ENCODE results near the gene MACROD1. TPM values are rescaled to one million over a fixed set of nuclear protein-coding genes. Genes with fewer than 3 reads are reported as not detected.

Gene MACROD1
- total RNA-seq, 4 donors from 2014 or later, result 28.8 to 70.7 (median 33.7) TPM

GRCh38 chr11:64129403-64129802 lies 36.5 kb downstream of the MACROD1 start:
- Histone ChIP-seq H3K27ac (replicated peaks in 1 of 4) (no peak overlapping the region), H3K4me1 (peaks cover 0 to 12% (median 5%) of the 10 kb centered on the region in 4 donors), H3K9me3 (no peaks in the 10 kb centered on the region), H3K27me3 (no peaks in the 10 kb centered on the region), H3K36me3 (no peaks in the 10 kb centered on the region), H3K4me3 (no peak overlapping the region)
- intact Hi-C loops (cut with DNase I), result no loop called here
- no peak for DNase-seq (ENCODE audit: extremely low spot score)
- TF ChIP-seq POLR2A (IDR thresholded peaks at IDR 0.05; ENCODE audit: low read depth) (no peak), CTCF (IDR thresholded peaks at IDR 0.05) (no peak), EP300 (IDR thresholded peaks at IDR 0.05) (no peak), POLR2AphosphoS5 (IDR thresholded peaks at IDR 0.05) (no peak)
- WGBS, result 86% methylated on average over 1 of the region's 8 CpGs

GRCh38 chr11:64128255-64129006 lies 37.5 kb downstream of the MACROD1 start:
- Histone ChIP-seq H3K4me1 (peaks cover under 1 to 14% (median 5%) of the 10 kb centered on the region in 4 donors), H3K36me3 (no peaks in the 10 kb centered on the region), H3K27me3 (no peaks in the 10 kb centered on the region), H3K27ac (replicated peaks in 1 of 4) (no peak overlapping the region), H3K4me3 (no peak overlapping the region), H3K9me3 (no peaks in the 10 kb centered on the region)
- intact Hi-C loops (cut with DNase I), result no loop called here
- no peak for DNase-seq (ENCODE audit: extremely low spot score)
- 83% methylated on average over 13 of the region's 15 CpGs for WGBS
- TF ChIP-seq CTCF (IDR thresholded peaks at IDR 0.05) (no peak), EP300 (IDR thresholded peaks at IDR 0.05) (no peak), POLR2A (IDR thresholded peaks at IDR 0.05; ENCODE audit: low read depth) (no peak), POLR2AphosphoS5 (IDR thresholded peaks at IDR 0.05) (no peak)

- H3K4me3 ChIP-seq, result no peak overlapping the region
- H3K27me3 ChIP-seq, result no peaks in the 10 kb centered on the region
- DNase-seq (ENCODE audit: extremely low spot score), result no peak
- intact Hi-C loops (cut with DNase I), result no loop called here
- no peaks in the 10 kb centered on the region for H3K9me3 ChIP-seq
- WGBS, result 83% methylated on average over 15 of the region's 24 CpGs
- TF ChIP-seq POLR2AphosphoS5 (IDR thresholded peaks at IDR 0.05), result no peak
- no peak for TF ChIP-seq CTCF (IDR thresholded peaks at IDR 0.05)
- peaks cover 10 to 18% (median 13%) of the 10 kb centered on the region in 4 donors for H3K4me1 ChIP-seq
- H3K27ac ChIP-seq (replicated peaks in 1 of 4), result no peak overlapping the region
- no peaks in the 10 kb centered on the region for H3K36me3 ChIP-seq
These were observed 38.4 kb downstream of the MACROD1 start for GRCh38 chr11:64127267-64128072.

- no peak overlapping the region for H3K4me3 ChIP-seq
- no peaks in the 10 kb centered on the region for H3K36me3 ChIP-seq
- no peak overlapping the region for H3K27ac ChIP-seq (replicated peaks in 1 of 4)
- TF ChIP-seq POLR2A (IDR thresholded peaks at IDR 0.05; ENCODE audit: low read depth), result no peak
- TF ChIP-seq EP300 (IDR thresholded peaks at IDR 0.05), result no peak
- no peak for TF ChIP-seq POLR2AphosphoS5 (IDR thresholded peaks at IDR 0.05)
- TF ChIP-seq CTCF (IDR thresholded peaks at IDR 0.05), result no peak
- 96% methylated on average over 17 of the region's 17 CpGs for WGBS
- H3K9me3 ChIP-seq, result no peaks in the 10 kb centered on the region
- intact Hi-C loops (cut with DNase I), result no loop called here
- H3K4me1 ChIP-seq, result peaks cover 9 to 15% (median 12%) of the 10 kb centered on the region in 4 donors
- no peaks in the 10 kb centered on the region for H3K27me3 ChIP-seq
- DNase-seq (ENCODE audit: extremely low spot score), result no peak
These were observed 39.1 kb downstream of the MACROD1 start for GRCh38 chr11:64126796-64127195.

Measured in esophagus muscularis mucosa (tissue), 4 donors.